Natural killer cell (primary cell): ENCODE data around the gene NFIA. TPM values are rescaled to one million over a fixed set of nuclear protein-coding genes. Genes with fewer than 3 reads are reported as not detected.

Experiments
- ATAC-seq, 3 donors: fragments of 150-1000 bp in 2 of 3; fragments of 200-7000 bp in 1 of 3; cut with Tn5 transposase; 1 replicate in 1 of 3; 2 replicates in 2 of 3; pipeline ENCODE4 v1.10.0; 2021; ENCODE audit warnings: mild to moderate bottlenecking in 2 of 3, moderate library complexity in 2 of 3
- DNase-seq, 2 donors: peaks; one replicate each; pipeline versions ENCODE4 v3.0.0 to v3.0.0-alpha.2; 2013 to 2021; ENCODE audit warnings: mixed read lengths in 1 of 2
- H3K27ac ChIP-seq: one replicate; pipeline ENCODE4 v1.5.1; 2013; ENCODE audit warnings: mild to moderate bottlenecking, low read length
- H3K27me3 ChIP-seq: one replicate; pipeline ENCODE4 v1.6.1; 2013; ENCODE audit warnings: low read length; ENCODE audit not compliant: control insufficient read depth, insufficient read depth
- H3K36me3 ChIP-seq: one replicate; pipeline ENCODE4 v1.6.1; 2013; ENCODE audit warnings: low read length; ENCODE audit not compliant: control insufficient read depth, insufficient read depth
- H3K4me1 ChIP-seq: one replicate; pipeline ENCODE4 v1.6.1; 2013; ENCODE audit warnings: low read length; ENCODE audit not compliant: control insufficient read depth, insufficient read depth
- H3K4me3 ChIP-seq: one replicate; pipeline ENCODE4 v1.5.1; 2013; ENCODE audit warnings: low read length
- H3K9me3 ChIP-seq: one replicate; pipeline ENCODE4 v1.6.1; 2013; ENCODE audit warnings: low read length; ENCODE audit not compliant: control insufficient read depth, insufficient read depth
- H3K27ac Mint-ChIP-seq, 2 donors: one replicate each; pipeline ENCODE4 v1.8.0; 2022; ENCODE audit warnings: mild to moderate bottlenecking in 2 of 2, mixed read lengths in 2 of 2, moderate library complexity in 1 of 2
- H3K27me3 Mint-ChIP-seq, 2 donors: one replicate each; pipeline ENCODE4 v1.8.0; 2022; ENCODE audit warnings: low read depth in 2 of 2, mixed read lengths in 2 of 2
- H3K36me3 Mint-ChIP-seq: one replicate; pipeline ENCODE4 v1.8.0; 2022; ENCODE audit warnings: mixed read lengths
- H3K4me1 Mint-ChIP-seq, 2 donors: one replicate each; pipeline ENCODE4 v1.8.0; 2022; ENCODE audit warnings: mixed read lengths in 2 of 2
- H3K4me3 Mint-ChIP-seq: one replicate; pipeline ENCODE4 v1.8.0; 2022; ENCODE audit warnings: mild to moderate bottlenecking, moderate library complexity, mixed read lengths
- H3K9me3 Mint-ChIP-seq, 2 donors: one replicate each; pipeline ENCODE4 v1.8.0; 2022; ENCODE audit warnings: mixed read lengths in 2 of 2
- CTCF ChIP-seq: fragments of 200-600 bp; IDR thresholded peaks from one replicate; pipeline ENCODE4 v1.8.0; 2022; ENCODE audit warnings: antibody characterized with exemption
- WGBS: methylation state at CpG from one replicate; pipeline ENCODE4 v1.1.7; 2013; ENCODE audit warnings: missing lambda C conversion rate; ENCODE audit not compliant: insufficient coverage; 5-methylcytosine and 5-hydroxymethylcytosine counted together
- intact Hi-C: fragments of 100-400 bp; cut with micrococcal nuclease; formaldehyde crosslinking; loops from one replicate; pipeline ENCODE4 v1.14.2; 2022
- total RNA-seq, 4 donors: library from RNA; stranded (reverse); fragments of 120-200 nt in 1 of 4; gene quantifications; one replicate each; pipeline versions ENCODE4 v1.2.3 to v1.2.4, GENCODE V29; 2013 to 2022

Gene NFIA
- total RNA-seq, 3 donors from 2014 or later (not counting 1 experiment from before 2014, with no cell fraction given), result 3.5 to 6.5 (median 3.6) TPM

GRCh38 chr1:61494000-61494399 lies 411.6 kb downstream of the NFIA start:
- DNase-seq, result no peak

DNA sequence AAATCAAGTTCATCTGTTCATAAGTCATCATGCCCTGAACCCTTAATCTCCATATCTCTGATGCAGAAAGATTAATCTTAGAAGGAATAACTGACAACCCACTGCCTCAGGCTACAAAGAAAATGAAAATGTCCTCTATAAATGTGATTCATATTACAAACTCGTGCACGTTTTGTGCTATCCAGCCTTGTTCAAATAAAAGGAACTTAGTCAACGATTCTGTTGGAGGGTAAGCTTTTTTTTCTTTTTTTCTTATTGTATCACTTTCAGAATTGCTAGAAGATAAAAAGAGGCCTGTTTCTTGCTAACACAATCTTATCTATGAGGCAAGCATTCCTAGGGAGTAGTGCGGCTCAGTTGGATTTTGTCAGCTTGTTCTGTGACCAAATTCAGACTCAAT lies 414.1 kb downstream of the NFIA start:
- Mint-ChIP-seq H3K36me3 (no peaks in the 10 kb centered on the region), H3K4me1 (no peaks in the 10 kb centered on the region), H3K27me3 (no peaks in the 10 kb centered on the region), H3K27ac (no peak overlapping the region), H3K4me3 (no peak overlapping the region), H3K9me3 (no peaks in the 10 kb centered on the region)
- Histone ChIP-seq H3K36me3 (no peaks in the 10 kb centered on the region), H3K4me1 (no peaks in the 10 kb centered on the region), H3K27me3 (no peaks in the 10 kb centered on the region), H3K9me3 (no peaks in the 10 kb centered on the region), H3K27ac (no peak overlapping the region), H3K4me3 (no peak overlapping the region)
- intact Hi-C loops, result no loop called here
- WGBS, result 100% methylated on average over 1 of the region's 4 CpGs
- no peak for TF ChIP-seq CTCF
- ATAC-seq, result no peak
- no peak for DNase-seq

More at GRCh38 chr1:61494000-61494399, 411.6 kb downstream of the NFIA start:
- no peak for TF ChIP-seq CTCF
- Mint-ChIP-seq H3K27ac (no peak overlapping the region), H3K27me3 (no peaks in the 10 kb centered on the region), H3K4me3 (no peak overlapping the region), H3K36me3 (no peaks in the 10 kb centered on the region), H3K9me3 (no peaks in the 10 kb centered on the region), H3K4me1 (no peaks in the 10 kb centered on the region)
- no peaks in the 10 kb centered on the region for H3K27me3 ChIP-seq
- no peaks in the 10 kb centered on the region for H3K36me3 ChIP-seq
- no peak overlapping the region for H3K4me3 ChIP-seq
- WGBS, result 94% methylated on average over 3 of the region's 3 CpGs
- no peak overlapping the region for H3K27ac ChIP-seq
- no peaks in the 10 kb centered on the region for H3K9me3 ChIP-seq
- no peak for ATAC-seq
- no peaks in the 10 kb centered on the region for H3K4me1 ChIP-seq
- intact Hi-C loops, result no loop called here

GRCh38 chr1:61497013-61497412 lies 414.7 kb downstream of the NFIA start:
- WGBS, result 98% methylated on average over 3 of the region's 3 CpGs
- H3K9me3 Mint-ChIP-seq, result no peaks in the 10 kb centered on the region
- H3K36me3 Mint-ChIP-seq, result no peaks in the 10 kb centered on the region
- Histone ChIP-seq H3K4me1 (no peaks in the 10 kb centered on the region), H3K36me3 (no peaks in the 10 kb centered on the region), H3K27ac (no peak overlapping the region), H3K27me3 (no peaks in the 10 kb centered on the region), H3K9me3 (no peaks in the 10 kb centered on the region), H3K4me3 (no peak overlapping the region)
- no peak for ATAC-seq
- H3K4me1 Mint-ChIP-seq, result no peaks in the 10 kb centered on the region
- no peak overlapping the region for H3K4me3 Mint-ChIP-seq
- DNase-seq, result no peak
- TF ChIP-seq CTCF, result no peak
- no peak overlapping the region for H3K27ac Mint-ChIP-seq
- no peaks in the 10 kb centered on the region for H3K27me3 Mint-ChIP-seq
- intact Hi-C loops, result no loop called here

DNA sequence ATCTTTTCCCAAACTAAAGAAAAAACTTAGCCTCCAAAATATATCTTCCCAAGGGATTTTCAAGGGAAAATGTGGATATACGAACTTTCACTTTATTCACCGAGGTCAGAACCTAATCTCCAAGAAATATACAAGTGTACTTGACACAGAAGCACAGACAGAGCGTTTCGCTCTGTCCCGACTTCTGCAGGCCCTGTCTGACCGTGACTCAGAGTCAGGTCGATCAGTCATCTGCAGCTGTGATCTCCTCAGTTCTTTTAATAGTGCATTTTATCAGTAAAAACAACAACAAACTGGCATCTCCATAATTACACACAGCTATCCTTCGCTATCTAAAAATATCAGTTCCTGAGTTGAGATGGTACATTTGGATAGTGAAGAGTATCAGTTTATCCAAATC lies 416.0 kb downstream of the NFIA start:
- WGBS, result 90% methylated on average over 7 of the region's 8 CpGs
- H3K27ac Mint-ChIP-seq, result no peak overlapping the region
- Histone ChIP-seq H3K4me1 (no peaks in the 10 kb centered on the region), H3K36me3 (no peaks in the 10 kb centered on the region), H3K27me3 (no peaks in the 10 kb centered on the region), H3K27ac (no peak overlapping the region), H3K4me3 (no peak overlapping the region), H3K9me3 (no peaks in the 10 kb centered on the region)
- H3K4me3 Mint-ChIP-seq, result no peak overlapping the region
- no peaks in the 10 kb centered on the region for H3K4me1 Mint-ChIP-seq
- DNase-seq, result no peak
- H3K9me3 Mint-ChIP-seq, result no peaks in the 10 kb centered on the region
- no peak for TF ChIP-seq CTCF
- no peak for ATAC-seq
- intact Hi-C loops, result no loop called here
- no peaks in the 10 kb centered on the region for H3K36me3 Mint-ChIP-seq
- H3K27me3 Mint-ChIP-seq, result no peaks in the 10 kb centered on the region
